NOMO-1 treated with dmso at 0.1 percent for 144 hours (cell line): ENCODE results near the gene GINS3.
A peak's percentile ranks its signal among the peaks of the same experiment; 100 is the strongest.
"Not testable (repeated sequence)": the region's sequence is repeated elsewhere in the genome, so short reads cannot be mapped to it uniquely, and the experiment has no call there.

Source experiments
- DNase-seq: peaks from one replicate; lab custom pipeline; 2025; ENCODE audit not compliant: unreplicated experiment; lab: John Stamatoyannopoulos, UW

GINS3 gene

DNA sequence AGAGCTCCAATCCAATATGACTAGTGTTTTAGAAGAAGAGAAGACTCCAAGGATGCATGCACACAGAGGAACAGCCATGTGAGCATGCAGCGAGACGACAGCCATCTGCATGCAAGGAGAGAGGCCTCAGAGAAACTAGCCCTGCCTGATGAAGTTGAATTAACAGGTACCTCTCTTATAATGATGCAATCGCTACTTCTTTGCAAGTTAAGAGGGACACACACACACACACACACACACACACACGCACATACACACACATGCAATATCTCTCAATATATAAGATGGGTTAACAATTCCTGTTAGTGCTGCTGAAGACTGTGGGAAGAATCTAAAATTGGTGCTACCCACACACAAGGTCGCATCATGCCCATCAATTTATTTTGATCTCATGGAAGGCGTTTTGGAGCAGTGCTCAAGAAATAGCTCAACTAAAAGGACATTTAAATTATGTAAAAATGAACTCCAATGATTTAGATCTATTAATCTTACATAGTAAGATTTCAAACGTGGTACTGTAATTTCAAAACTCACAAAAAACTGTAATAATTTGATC is 7.0 kb upstream of the GINS3 start:
- no peak for DNase-seq

GRCh38 chr16:58389724-58390123 is 2.5 kb upstream of the GINS3 start:
- no peak for DNase-seq

GRCh38 chr16:58393138-58393504 is 850 bp downstream of the GINS3 start:
- no peak for DNase-seq

GRCh38 chr16:58396897-58397296 is 4.6 kb downstream of the GINS3 start:
- DNase-seq, result not testable (repeated sequence)

- no peak for DNase-seq
Observed at GRCh38 chr16:58399718-58400633, 7.7 kb downstream of the GINS3 start.

DNA sequence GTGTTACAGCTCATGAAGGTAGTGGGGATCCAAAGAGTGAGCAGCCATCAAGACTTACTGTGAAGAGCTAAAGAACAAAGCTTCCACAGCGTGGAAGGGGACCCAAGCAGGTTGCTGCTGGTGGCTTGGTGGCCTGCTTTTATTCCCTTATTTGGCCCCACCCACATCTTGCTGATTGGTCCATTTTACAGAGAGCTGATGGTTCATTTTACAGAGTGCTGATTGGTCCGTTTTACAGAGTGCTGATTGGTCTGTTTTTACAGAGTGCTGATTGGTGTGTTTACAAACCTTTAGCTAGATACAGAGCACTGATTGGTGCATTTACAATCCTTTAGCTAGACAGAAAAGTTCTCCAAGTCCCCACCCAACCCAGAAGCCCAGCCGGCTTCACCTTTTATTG is 9.0 kb downstream of the GINS3 start:
- DNase-seq, result not testable (repeated sequence)

DNA sequence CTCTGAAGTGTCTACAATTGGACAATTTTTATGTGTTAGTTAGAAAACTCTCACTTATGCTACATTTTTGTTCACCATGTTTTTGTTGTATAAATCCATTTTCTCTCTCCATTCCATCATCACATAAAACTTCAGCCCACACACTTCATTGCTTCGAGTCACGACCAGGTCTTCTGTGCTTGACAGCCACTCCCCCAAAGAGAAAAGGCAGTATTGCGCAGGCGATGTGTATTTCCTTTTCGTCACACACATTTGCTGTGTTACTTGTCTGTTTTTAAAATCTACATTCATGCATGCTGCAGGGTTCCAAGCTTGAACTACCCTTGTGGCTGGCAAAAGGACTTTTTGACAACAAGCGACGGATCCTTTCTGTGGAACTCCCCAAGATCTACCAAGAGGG is 10.5 kb downstream of the GINS3 start:
- no peak for DNase-seq

GRCh38 chr16:58409316-58409973 is 17.2 kb downstream of the GINS3 start:
- DNase-seq, result no peak

- no peak for DNase-seq
Observed at GRCh38 chr16:58411336-58411735, 19.1 kb downstream of the GINS3 start.

- DNase-seq, result peak; percentile 1
Observed at GRCh38 chr16:58411736-58412614, 19.7 kb downstream of the GINS3 start.

GRCh38 chr16:58412615-58412970 is 20.3 kb downstream of the GINS3 start:
- DNase-seq, result not testable (repeated sequence)

GRCh38 chr16:58413359-58413758 is 21.1 kb downstream of the GINS3 start:
- no peak for DNase-seq

GRCh38 chr16:58415003-58415402 is 22.7 kb downstream of the GINS3 start:
- DNase-seq, result no peak

DNA sequence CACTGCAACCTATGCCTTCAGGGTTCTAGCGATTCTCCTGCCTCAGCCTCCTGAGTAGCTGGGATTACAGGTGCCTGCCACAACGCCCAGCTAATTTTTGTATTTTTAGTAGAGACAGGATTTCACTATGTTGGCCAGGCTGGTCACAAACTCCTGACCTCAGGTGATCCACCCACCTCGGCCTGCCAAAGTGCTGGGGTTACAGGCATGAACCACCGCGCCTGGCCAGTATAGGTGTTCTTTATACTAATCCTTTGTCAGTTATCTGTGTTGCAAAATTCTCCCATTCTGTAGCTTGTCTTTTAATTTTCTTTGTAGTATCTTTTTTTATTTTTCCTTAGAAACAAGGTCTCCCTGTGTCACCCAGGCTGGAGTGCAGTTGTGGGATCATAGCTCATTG is 23.7 kb downstream of the GINS3 start:
- DNase-seq, result not testable (repeated sequence)

GRCh38 chr16:58417035-58417434 is 24.8 kb downstream of the GINS3 start:
- DNase-seq, result no peak

DNA sequence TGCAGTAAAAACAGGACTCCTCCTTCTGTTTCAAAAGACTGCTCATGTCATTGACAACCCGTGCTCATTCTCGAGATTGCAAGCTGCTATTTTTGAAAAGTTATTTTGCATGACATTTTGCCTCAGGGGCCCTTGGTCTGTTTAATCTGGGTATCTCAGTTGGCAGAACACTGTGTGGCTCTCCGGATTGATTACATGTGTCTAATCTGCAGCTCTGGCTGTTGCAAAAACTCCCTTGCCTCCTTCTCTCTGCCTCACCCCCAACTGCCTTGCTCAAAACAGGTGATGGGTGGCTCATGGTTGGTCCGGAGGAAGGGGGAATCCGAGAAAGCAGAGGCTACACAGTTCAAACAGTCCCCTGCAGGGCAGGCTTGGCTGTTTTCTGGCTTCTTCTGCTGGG is 25.3 kb downstream of the GINS3 start:
- no peak for DNase-seq

DNA sequence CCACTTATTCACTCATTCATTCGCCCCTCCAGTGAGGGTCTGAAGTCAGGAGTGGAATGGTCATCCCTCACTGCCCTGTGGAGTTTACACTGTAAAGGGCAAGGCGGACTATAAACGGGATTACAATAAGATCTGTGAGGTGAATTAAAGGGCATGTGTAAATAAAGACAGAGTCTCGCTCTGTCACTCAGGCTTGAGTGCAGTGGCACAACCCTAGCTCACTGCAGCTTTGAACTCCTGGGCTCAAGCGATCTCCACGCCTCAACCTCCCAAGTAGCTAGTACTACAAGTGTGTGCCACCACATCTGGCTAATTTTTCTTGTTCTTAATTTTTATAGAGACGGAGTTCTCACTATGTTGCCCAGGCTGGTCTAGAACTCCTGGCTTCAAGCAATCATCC is 25.8 kb downstream of the GINS3 start:
- no peak for DNase-seq

DNA sequence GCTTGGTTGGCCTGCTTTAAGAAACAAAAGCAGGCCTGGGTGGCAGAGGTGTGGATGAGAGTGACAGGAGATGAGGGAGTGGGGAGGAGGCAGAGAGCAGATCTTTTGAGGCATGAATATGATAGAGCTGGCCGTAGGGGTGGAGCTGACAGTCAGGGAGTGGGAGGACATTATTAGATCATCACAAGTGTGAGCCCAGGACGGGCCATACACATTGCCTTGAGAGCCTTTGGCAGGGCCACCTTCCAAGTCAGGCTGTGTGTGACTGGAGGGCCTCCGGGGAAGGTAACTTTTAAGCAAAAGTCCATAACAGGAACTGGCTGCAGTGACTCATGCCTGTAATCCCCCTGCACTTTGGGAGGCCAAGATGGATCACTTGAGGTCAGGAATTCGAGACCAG is 26.3 kb downstream of the GINS3 start:
- no peak for DNase-seq

- no peak for DNase-seq
Observed at GRCh38 chr16:58419241-58419990, 27.1 kb downstream of the GINS3 start.

DNA sequence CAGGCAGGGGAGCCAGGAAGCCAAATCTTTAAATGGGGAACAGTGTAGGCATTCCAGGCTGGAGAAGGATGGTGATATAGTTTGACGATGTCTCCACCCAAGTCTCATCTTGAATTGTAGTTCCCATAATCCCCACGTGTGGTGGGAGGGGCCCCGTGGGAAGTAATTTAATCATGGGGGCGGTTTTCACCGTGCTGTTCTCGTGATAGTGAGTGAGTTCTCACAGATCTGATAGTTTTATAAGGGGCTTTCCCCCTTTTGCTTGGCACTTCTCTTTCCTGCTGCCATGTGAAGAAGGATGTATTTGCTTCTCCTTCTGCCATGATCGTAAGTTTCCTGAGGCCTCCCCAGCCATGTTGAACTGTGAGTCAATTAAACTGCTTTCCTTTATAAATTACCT is 28.8 kb downstream of the GINS3 start:
- no peak for DNase-seq

DNA sequence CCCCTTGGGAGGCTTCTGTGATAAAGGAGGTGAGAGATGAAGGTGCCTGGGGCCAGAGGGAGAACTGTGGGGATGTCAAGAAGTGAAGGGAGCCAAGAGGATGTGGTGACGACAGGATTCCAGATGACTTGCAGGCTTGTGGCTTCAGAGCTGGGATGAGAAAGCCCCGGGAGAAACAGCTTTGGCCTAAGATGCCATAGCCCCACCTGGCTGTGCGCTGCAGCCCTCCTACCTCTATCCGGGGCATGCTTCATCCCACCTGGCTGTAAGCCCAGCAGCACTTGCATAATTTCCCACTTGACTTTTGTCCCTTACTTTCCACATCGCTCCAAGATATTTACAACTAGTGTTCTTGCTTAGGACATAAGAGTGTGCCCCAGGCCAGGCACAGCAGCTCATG is 29.3 kb downstream of the GINS3 start:
- DNase-seq, result no peak
